Left renal pelvis (tissue), 4 donors: ENCODE data around the gene SLC23A3. TPM values are rescaled to one million over a fixed set of nuclear protein-coding genes. Genes with fewer than 3 reads are reported as not detected.

ENCODE experiments used
- DNase-seq, 4 donors: peaks; one replicate each; pipeline ENCODE4 v3.0.0-alpha.2; 2013; ENCODE audit warnings: low read depth in 4 of 4, low spot score in 3 of 4
- polyA plus RNA-seq, 4 donors: library from polyadenylated mRNA; unstranded; fragments of 120-200 nt; gene quantifications; one replicate each; pipeline ENCODE4 v1.2.1, GENCODE V29; 2013; ENCODE audit not compliant: insufficient read length in 4 of 4

The SLC23A3 gene
- polyA plus RNA-seq, 4 donors: 1.2 to 24.8 (median 16.7) TPM

- DNase-seq: no peak
Observed at GRCh38 chr2:219116776-219117646, 52.8 kb downstream of the SLC23A3 start.

DNA sequence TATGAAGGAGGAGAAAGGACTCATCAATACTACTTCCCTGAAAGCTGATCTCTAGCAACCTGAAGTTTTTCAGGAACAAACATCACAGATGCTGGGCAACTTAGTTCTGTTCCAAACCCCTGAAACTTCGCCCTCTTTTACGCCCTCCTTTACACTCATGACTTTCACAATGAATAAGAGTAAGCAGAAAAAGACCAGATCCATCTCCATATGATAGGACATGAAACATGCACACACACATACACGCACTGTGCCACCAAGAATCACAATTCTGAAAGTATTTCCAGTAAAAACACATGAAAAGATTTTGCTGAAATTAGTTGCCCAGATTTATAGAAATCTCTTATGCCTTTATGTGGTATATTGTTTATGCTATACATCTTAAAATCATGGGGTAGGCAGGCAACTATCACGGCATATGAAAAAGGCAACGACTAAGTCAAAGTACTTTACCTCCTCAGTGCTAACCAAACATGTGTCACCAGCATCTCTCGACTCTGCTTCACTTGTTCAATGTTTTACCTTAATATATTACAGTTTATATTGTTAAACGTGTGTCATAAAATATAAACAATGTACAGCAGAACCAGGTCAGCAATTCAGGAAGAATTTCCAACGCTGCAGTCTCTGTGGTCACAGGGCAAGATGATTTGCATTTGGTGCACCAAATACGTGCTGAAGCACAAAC is 57.0 kb downstream of the SLC23A3 start:
- DNase-seq: no peak

DNA sequence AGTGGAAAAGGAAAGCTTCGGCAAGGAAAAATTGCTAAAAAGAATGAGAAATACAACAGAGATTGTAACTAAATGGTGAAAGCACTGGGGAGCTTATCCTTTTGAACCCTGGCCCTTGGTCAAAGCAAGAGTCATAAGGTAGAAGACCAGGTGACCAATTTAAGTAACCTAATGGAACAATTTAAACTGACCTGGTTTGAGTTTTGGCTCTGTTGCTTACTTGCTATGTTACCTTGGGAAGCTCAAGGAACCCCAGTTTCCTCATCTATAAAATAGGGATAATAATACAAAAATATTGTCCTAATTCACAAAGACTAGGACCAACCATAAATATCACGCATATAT is 57.8 kb downstream of the SLC23A3 start:
- no peak for DNase-seq

Other genes starting within 250 kb of the SLC23A3 start
- under 1 TPM in 3 of 4 donors, not detected in 1; 0.08 to 0.14 (median 0.14) TPM for gene CDK5R2, start 210.4 kb downstream of the SLC23A3 start, polyA plus RNA-seq
- gene FEV, start 184.8 kb downstream of the SLC23A3 start, polyA plus RNA-seq: under 1 TPM in 3 of 4 donors, not detected in 1; 0.11 to 0.46 (median 0.11) TPM
- not detected for gene CRYBA2, start 176.6 kb downstream of the SLC23A3 start, polyA plus RNA-seq
- gene CFAP65, start 128.5 kb downstream of the SLC23A3 start, polyA plus RNA-seq: under 1 TPM; 0.20 to 0.43 (median 0.27) TPM
- gene IHH, start 109.1 kb downstream of the SLC23A3 start, polyA plus RNA-seq: 1 to 10 TPM in 2 of 4 donors, under 1 TPM in 2; 0.12 to 2.5 (median 1.2) TPM
- gene NHEJ1, start 9.2 kb downstream of the SLC23A3 start, polyA plus RNA-seq: 10 to 100 TPM; 14.8 to 21.3 (median 18.7) TPM
- 10 to 100 TPM; 39.5 to 69.2 (median 58.8) TPM for gene CNPPD1, start 6.9 kb upstream of the SLC23A3 start, polyA plus RNA-seq
- 100 to 1,000 TPM in 3 of 4 donors, 10 to 100 TPM in 1; 85.1 to 120 (median 111) TPM for gene RETREG2, start 8.2 kb upstream of the SLC23A3 start, polyA plus RNA-seq
- 10 to 100 TPM; 25.0 to 49.3 (median 35.7) TPM for gene ZFAND2B, start 36.8 kb upstream of the SLC23A3 start, polyA plus RNA-seq
- gene ABCB6, start 48.9 kb upstream of the SLC23A3 start, polyA plus RNA-seq: 10 to 100 TPM; 29.5 to 44.5 (median 37.1) TPM
- 10 to 100 TPM; 40.8 to 45.5 (median 44.2) TPM for gene ATG9A, start 59.6 kb upstream of the SLC23A3 start, polyA plus RNA-seq
- 10 to 100 TPM; 28.0 to 76.6 (median 51.3) TPM for gene ANKZF1, start 59.8 kb upstream of the SLC23A3 start, polyA plus RNA-seq
- gene GLB1L, start 75.4 kb upstream of the SLC23A3 start, polyA plus RNA-seq: 10 to 100 TPM; 12.1 to 26.1 (median 21.8) TPM
- gene STK16, start 75.5 kb upstream of the SLC23A3 start, polyA plus RNA-seq: 10 to 100 TPM; 29.0 to 43.3 (median 36.4) TPM
- under 1 TPM in 3 of 4 donors, not detected in 1; 0.46 to 0.69 (median 0.61) TPM for gene TUBA4B, start 83.2 kb upstream of the SLC23A3 start, polyA plus RNA-seq
- 10 to 100 TPM in 3 of 4 donors, 1 to 10 TPM in 1; 3.4 to 53.8 (median 33.6) TPM for gene TUBA4A, start 83.9 kb upstream of the SLC23A3 start, polyA plus RNA-seq
- 10 to 100 TPM; 52.1 to 80.6 (median 72.7) TPM for gene DNAJB2, start 109.3 kb upstream of the SLC23A3 start, polyA plus RNA-seq
- gene PTPRN, start 139.4 kb upstream of the SLC23A3 start, polyA plus RNA-seq: under 1 TPM; 0.09 to 0.53 (median 0.20) TPM
- not detected for gene RESP18, start 162.7 kb upstream of the SLC23A3 start, polyA plus RNA-seq
- 10 to 100 TPM; 44.7 to 82.9 (median 57.8) TPM for gene DNPEP, start 217.9 kb upstream of the SLC23A3 start, polyA plus RNA-seq
- 10 to 100 TPM in 2 of 4 donors, 1 to 10 TPM in 2; 5.5 to 10.4 (median 8.1) TPM for gene DES, start 248.3 kb upstream of the SLC23A3 start, polyA plus RNA-seq